ENCODE data around the gene POLN. TPM values are rescaled to one million over a fixed set of nuclear protein-coding genes. Genes with fewer than 3 reads are reported as not detected.

Gene POLN
- total RNA-seq, 2 donors from 2014 or later, result 7.8 to 8.0 TPM

DNA sequence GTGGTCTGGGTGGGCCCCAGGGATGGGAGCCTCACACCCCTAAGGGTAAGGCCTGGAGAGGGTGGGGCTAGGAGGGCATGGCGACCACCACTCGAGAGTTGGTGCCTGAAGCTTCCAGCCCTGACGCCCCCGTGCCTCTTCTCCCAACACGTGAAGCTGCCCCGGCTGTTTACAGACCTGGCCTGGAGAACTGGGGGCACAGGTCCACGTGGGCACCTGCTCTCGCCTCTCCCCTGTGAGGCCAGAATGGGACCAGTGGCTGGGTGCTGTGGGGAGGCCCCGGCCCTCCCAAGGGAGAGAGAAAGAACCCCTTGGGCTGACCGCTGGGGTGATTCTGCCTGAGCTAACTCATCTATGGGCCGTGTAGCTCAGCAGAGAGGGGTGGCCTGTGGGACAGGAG, 167.3 kb downstream of the POLN start:
- ATAC-seq (replicated peaks), result no peak
- Mint-ChIP-seq H3K4me3 (no peak overlapping the region), H3K4me1 (no peaks in the 10 kb centered on the region), H3K27me3 (no peaks in the 10 kb centered on the region), H3K9me3 (no peaks in the 10 kb centered on the region), H3K36me3 (ENCODE audit: low read depth) (no peaks in the 10 kb centered on the region), H3K27ac (no peak overlapping the region)

DNA sequence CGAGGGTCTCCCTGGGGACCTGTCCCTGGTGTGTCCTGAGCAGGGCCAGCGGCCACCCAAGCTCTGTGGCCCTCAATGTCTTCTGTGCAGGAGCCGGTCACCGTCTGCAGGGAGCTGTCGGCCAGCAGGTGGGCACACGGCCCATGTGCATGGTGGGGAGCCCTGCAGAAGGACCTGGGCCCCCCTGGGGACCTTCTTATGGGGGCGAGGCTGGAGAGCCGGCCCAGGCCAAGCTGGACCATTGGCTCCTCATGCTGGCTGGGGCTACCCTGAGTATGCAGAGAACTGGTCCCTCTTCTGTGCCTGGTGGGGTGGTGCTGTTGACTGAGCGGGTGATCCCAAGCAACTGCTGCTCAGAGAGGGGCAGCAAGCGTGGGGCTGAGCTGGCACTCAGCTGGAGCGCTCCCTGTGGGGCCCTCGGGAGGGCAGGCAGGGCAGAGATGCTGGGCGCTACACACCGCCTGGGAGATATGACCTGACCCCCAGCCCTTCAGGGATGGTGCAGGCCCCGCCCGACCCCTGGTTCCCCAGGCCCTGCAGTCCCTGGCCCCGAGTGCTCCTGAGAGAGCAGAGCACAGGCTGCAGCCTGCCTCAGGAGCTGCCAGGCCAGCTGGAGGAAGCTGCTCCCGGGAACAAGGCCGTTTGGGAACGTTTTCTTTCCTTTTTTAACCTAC, 168.0 kb downstream of the POLN start:
- Mint-ChIP-seq H3K27me3 (no peaks in the 10 kb centered on the region), H3K4me3 (no peak overlapping the region), H3K9me3 (no peaks in the 10 kb centered on the region), H3K4me1 (no peaks in the 10 kb centered on the region), H3K27ac (no peak overlapping the region), H3K36me3 (ENCODE audit: low read depth) (no peaks in the 10 kb centered on the region)
- ATAC-seq (replicated peaks), result no peak

GRCh38 chr4:2072971-2073807, 168.7 kb downstream of the POLN start:
- H3K9me3 Mint-ChIP-seq, result no peaks in the 10 kb centered on the region
- no peaks in the 10 kb centered on the region for H3K27me3 Mint-ChIP-seq
- H3K4me3 Mint-ChIP-seq, result no peak overlapping the region
- H3K36me3 Mint-ChIP-seq (ENCODE audit: low read depth), result no peaks in the 10 kb centered on the region
- no peaks in the 10 kb centered on the region for H3K4me1 Mint-ChIP-seq
- H3K27ac Mint-ChIP-seq, result no peak overlapping the region
- ATAC-seq (replicated peaks), result no peak

- no peaks in the 10 kb centered on the region for H3K4me1 Mint-ChIP-seq
- no peak overlapping the region for H3K4me3 Mint-ChIP-seq
- no peaks in the 10 kb centered on the region for H3K36me3 Mint-ChIP-seq (ENCODE audit: low read depth)
- no peak overlapping the region for H3K27ac Mint-ChIP-seq
- H3K9me3 Mint-ChIP-seq, result no peaks in the 10 kb centered on the region
- no peak for ATAC-seq (replicated peaks)
- H3K27me3 Mint-ChIP-seq, result no peaks in the 10 kb centered on the region
Observed at GRCh38 chr4:2071912-2072867, 169.7 kb downstream of the POLN start.

GRCh38 chr4:2071252-2071911, 170.5 kb downstream of the POLN start:
- ATAC-seq (replicated peaks), result no peak
- Mint-ChIP-seq H3K36me3 (ENCODE audit: low read depth) (no peaks in the 10 kb centered on the region), H3K27ac (no peak overlapping the region), H3K9me3 (no peaks in the 10 kb centered on the region), H3K4me1 (no peaks in the 10 kb centered on the region), H3K27me3 (no peaks in the 10 kb centered on the region), H3K4me3 (no peak overlapping the region)

DNA sequence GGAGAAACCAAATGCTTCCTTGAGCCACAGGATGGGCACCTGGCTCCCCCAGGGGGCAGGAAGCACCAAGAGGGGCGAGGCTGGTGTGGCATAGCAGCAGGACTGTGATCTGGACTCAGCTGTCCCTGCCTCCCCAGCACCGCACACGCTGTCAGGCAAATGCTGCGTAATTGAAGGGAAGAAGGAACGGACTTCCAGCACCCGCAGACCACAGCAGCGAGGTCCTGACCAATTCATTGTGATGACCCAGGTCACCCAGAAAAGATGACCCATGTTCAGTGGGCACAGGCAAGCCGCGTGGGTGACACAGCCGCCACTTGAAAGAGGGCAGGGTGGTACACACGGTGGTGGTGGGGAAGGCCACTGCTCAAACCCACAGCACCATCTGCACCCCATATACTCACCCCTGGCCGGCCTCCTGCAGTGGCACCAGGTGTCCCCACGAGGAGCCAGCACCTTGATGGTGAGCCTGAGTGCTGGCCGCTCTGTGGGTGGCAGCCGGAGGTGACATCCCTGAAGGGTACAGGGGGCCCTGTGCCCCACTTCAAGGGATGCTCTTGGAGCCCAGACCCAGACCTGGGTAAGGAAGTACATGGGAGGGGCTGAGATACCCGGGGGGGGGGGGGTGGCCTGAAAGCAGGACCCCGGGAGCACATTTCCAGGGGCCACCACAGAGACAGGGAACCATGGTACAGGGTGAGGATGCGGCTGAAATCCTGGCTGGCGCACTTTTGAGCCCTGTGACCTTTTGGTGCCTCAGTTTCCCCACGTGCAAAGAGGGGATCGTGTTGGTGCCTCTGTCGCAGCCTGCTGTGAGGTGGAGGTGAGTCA, 171.3 kb downstream of the POLN start:
- Mint-ChIP-seq H3K9me3 (no peaks in the 10 kb centered on the region), H3K4me1 (no peaks in the 10 kb centered on the region), H3K27me3 (no peaks in the 10 kb centered on the region), H3K27ac (no peak overlapping the region), H3K4me3 (no peak overlapping the region), H3K36me3 (ENCODE audit: low read depth) (no peaks in the 10 kb centered on the region)
- no peak for ATAC-seq (replicated peaks)

GRCh38 chr4:2069986-2070385, 171.9 kb downstream of the POLN start:
- Mint-ChIP-seq H3K9me3 (no peaks in the 10 kb centered on the region), H3K36me3 (ENCODE audit: low read depth) (no peaks in the 10 kb centered on the region), H3K27me3 (no peaks in the 10 kb centered on the region), H3K4me1 (no peaks in the 10 kb centered on the region), H3K4me3 (no peak overlapping the region), H3K27ac (no peak overlapping the region)
- ATAC-seq (replicated peaks), result no peak

GRCh38 chr4:2069161-2069971, 172.6 kb downstream of the POLN start:
- H3K9me3 Mint-ChIP-seq, result no peaks in the 10 kb centered on the region

GRCh38 chr4:2068566-2068965, 173.4 kb downstream of the POLN start:
- Mint-ChIP-seq H3K4me3 (no peak overlapping the region), H3K4me1 (no peaks in the 10 kb centered on the region), H3K36me3 (ENCODE audit: low read depth) (no peaks in the 10 kb centered on the region), H3K27me3 (no peaks in the 10 kb centered on the region), H3K27ac (no peak overlapping the region), H3K9me3 (no peaks in the 10 kb centered on the region)
- no peak for ATAC-seq (replicated peaks)

More at GRCh38 chr4:2069161-2069971, 172.6 kb downstream of the POLN start:
- no peak overlapping the region for H3K27ac Mint-ChIP-seq
- no peaks in the 10 kb centered on the region for H3K4me1 Mint-ChIP-seq
- no peaks in the 10 kb centered on the region for H3K36me3 Mint-ChIP-seq (ENCODE audit: low read depth)
- H3K27me3 Mint-ChIP-seq, result no peaks in the 10 kb centered on the region
- no peak overlapping the region for H3K4me3 Mint-ChIP-seq
- no peak for ATAC-seq (replicated peaks)

DNA sequence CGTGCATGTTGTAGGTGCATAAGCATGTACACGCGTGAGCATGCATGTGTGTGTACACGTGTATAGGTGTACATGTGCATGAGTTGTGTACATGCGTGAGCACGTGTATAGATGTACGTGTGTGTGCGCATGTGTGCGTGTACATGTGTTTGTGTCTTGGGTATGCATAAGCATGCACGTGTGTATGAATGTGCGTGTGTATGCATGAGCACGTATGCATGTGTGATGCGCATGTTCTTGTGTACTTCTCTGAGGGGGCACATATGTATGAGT, 173.8 kb downstream of the POLN start:
- no peak for ATAC-seq (replicated peaks)
- H3K27ac Mint-ChIP-seq, result no peak overlapping the region
- H3K9me3 Mint-ChIP-seq, result no peaks in the 10 kb centered on the region

DNA sequence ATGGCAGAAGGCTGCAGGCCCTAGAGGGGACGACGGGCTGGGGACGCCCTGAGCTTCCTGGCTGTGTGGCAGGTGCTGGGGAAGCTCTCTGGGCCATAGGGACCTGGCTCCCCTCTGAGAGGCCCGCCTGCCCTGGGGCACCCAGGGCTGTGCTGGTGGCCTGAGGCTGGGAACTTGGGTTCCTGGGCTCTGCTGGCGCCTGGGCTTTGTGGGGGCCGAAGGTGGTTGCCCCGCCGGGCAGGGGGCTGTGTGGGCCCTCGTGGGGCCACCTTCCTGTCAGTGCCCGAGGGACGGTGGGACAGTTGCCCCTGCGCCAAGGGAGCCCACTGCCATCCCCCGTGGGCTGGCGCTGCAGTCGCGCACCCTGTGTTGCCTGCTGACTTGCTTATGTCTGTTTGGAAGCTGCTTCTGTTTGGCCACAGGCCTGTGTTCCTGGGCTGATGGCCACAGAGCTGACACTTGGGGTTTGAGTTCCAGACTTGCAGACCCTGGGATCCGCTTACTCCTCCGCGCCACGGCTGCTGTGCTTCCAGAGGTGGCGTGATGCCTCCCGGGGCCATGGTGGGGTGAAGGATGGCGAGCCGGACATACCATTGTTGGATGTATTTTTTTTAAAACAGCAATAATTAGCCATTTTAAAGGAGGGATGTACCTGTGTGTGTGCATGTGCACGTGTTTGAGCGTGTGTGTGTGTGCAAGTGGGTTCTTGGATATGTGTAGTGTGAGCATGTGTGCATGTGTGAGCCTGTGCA, 174.3 kb downstream of the POLN start:
- H3K27me3 Mint-ChIP-seq, result no peaks in the 10 kb centered on the region
- H3K27ac Mint-ChIP-seq, result no peak overlapping the region
- no peaks in the 10 kb centered on the region for H3K4me1 Mint-ChIP-seq
- ATAC-seq (replicated peaks), result no peak
- no peaks in the 10 kb centered on the region for H3K9me3 Mint-ChIP-seq
- no peak overlapping the region for H3K4me3 Mint-ChIP-seq
- no peaks in the 10 kb centered on the region for H3K36me3 Mint-ChIP-seq (ENCODE audit: low read depth)

More for the DNA sequence above, 173.8 kb downstream of the POLN start:
- no peaks in the 10 kb centered on the region for H3K27me3 Mint-ChIP-seq
- H3K4me3 Mint-ChIP-seq, result no peak overlapping the region
- no peaks in the 10 kb centered on the region for H3K36me3 Mint-ChIP-seq (ENCODE audit: low read depth)
- H3K4me1 Mint-ChIP-seq, result no peaks in the 10 kb centered on the region

DNA sequence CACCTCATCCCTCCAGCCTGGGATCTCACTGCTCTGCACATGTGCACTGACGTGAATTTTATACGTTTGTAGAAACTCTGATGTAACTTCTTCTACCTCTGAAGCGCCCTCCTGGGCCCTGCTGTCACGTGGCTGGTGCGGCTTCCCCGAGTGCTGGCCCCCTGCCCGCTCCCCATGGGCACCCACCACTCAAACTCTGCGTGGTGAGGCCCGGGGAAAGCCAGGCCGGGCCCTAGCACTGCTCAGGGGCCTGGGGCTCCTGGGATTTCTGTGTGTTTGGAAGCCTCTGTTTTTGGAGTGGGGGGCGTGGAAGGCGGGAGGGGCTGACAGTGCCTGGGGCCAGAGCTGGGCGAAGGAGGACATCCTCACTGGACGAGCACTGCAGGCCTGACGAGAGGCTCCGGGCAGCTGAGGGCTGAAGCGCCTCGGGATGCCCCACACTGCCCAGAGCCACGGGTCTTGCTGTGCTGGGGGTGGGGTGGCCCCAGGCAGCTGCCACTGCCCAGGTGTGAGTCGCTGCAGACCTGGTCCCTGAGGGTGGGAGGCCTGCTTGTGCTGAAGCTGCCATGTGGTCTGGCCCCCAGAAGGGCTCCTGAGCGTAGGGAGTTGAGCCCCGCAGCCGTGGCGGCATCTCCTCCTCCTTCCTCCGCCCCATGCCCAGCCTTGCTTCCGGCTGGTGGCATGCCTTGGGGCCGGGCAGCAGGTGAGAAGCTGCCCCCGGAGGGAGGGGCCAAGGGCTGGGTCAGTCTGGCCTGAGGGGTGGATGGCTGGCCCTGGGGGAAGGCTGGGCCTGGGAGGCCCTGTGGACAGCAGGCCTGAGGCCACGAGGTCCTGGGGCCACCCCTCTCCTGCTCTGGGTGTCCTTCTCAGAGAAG, 175.1 kb downstream of the POLN start:
- no peak overlapping the region for H3K27ac Mint-ChIP-seq
- H3K27me3 Mint-ChIP-seq, result no peaks in the 10 kb centered on the region

More for the DNA sequence above, 175.1 kb downstream of the POLN start:
- H3K9me3 Mint-ChIP-seq, result no peaks in the 10 kb centered on the region
- no peak for ATAC-seq (replicated peaks)
- H3K36me3 Mint-ChIP-seq (ENCODE audit: low read depth), result no peaks in the 10 kb centered on the region
- no peaks in the 10 kb centered on the region for H3K4me1 Mint-ChIP-seq
- H3K4me3 Mint-ChIP-seq, result no peak overlapping the region

Data from activated T-helper 17 cell treated with anti-CD3 and anti-CD28 coated beads, Interleukin-2, amount 50 U/mL, for 72 hours (primary cell).